IPS-20b (cell line): ENCODE results near the gene LRRC75B.
"Not testable (repeated sequence)": the region's sequence is repeated elsewhere in the genome, so short reads cannot be mapped to it uniquely, and the experiment has no call there.

Experiments
- H3K27ac ChIP-seq: one replicate; pipeline ENCODE4 v1.5.1; 2013; ENCODE audit warnings: low read length
- H3K27me3 ChIP-seq: 2 replicates; pipeline ENCODE4 v1.6.1; 2013; ENCODE audit warnings: mild to moderate bottlenecking, low read length, inconsistent platforms; ENCODE audit not compliant: insufficient read depth
- H3K36me3 ChIP-seq: 2 replicates; pipeline ENCODE4 v1.6.1; 2013; ENCODE audit warnings: low read depth, mild to moderate bottlenecking, inconsistent platforms, low read length, moderate library complexity; ENCODE audit not compliant: insufficient read depth
- H3K4me1 ChIP-seq: 2 replicates; pipeline ENCODE4 v1.6.1; 2013; ENCODE audit warnings: mild to moderate bottlenecking, control low read depth, inconsistent platforms, low read length, moderate library complexity; ENCODE audit not compliant: insufficient read depth
- H3K4me3 ChIP-seq: 2 replicates; pipeline ENCODE4 v1.5.1; 2013; ENCODE audit warnings: mild to moderate bottlenecking, low read length, inconsistent platforms
- H3K9ac ChIP-seq: 2 replicates; pipeline ENCODE4 v1.6.1; 2013; ENCODE audit warnings: low read depth, mild to moderate bottlenecking, inconsistent platforms, low read length, moderate library complexity
- H3K9me3 ChIP-seq: 2 replicates; pipeline ENCODE4 v1.6.1; 2013; ENCODE audit warnings: mild to moderate bottlenecking, low read depth, low read length, inconsistent platforms; ENCODE audit not compliant: insufficient read depth

LRRC75B gene

GRCh38 chr22:24599958-24600715 is 7.3 kb upstream of the LRRC75B start:
- not testable (repeated sequence) for H3K27me3 ChIP-seq, H3K9me3 ChIP-seq, H3K27ac ChIP-seq, H3K36me3 ChIP-seq, H3K9ac ChIP-seq, H3K4me3 ChIP-seq, H3K4me1 ChIP-seq

- no peaks in the 10 kb centered on the region for H3K9me3 ChIP-seq
- no peaks in the 10 kb centered on the region for H3K27me3 ChIP-seq
- no peaks in the 10 kb centered on the region; the same call in 1 of the 2 replicates for H3K4me1 ChIP-seq
- no peak overlapping the region for H3K27ac ChIP-seq
- no peak overlapping the region for H3K9ac ChIP-seq
- H3K4me3 ChIP-seq: no peak overlapping the region
- H3K36me3 ChIP-seq: no peaks in the 10 kb centered on the region
These were observed 6.6 kb upstream of the LRRC75B start for GRCh38 chr22:24599514-24599913.

GRCh38 chr22:24597076-24597475 is 4.2 kb upstream of the LRRC75B start:
- H3K4me3 ChIP-seq, H3K36me3 ChIP-seq, H3K27me3 ChIP-seq, H3K9me3 ChIP-seq, H3K4me1 ChIP-seq, H3K9ac ChIP-seq, H3K27ac ChIP-seq: not testable (repeated sequence)

GRCh38 chr22:24595863-24596262 is 3.0 kb upstream of the LRRC75B start:
- Histone ChIP-seq H3K27ac (no peak overlapping the region), H3K4me3 (no peak overlapping the region), H3K9me3 (no peaks in the 10 kb centered on the region), H3K36me3 (no peaks in the 10 kb centered on the region), H3K27me3 (no peaks in the 10 kb centered on the region), H3K9ac (no peak overlapping the region), H3K4me1 (peaks cover 2% of the 10 kb centered on the region; the same call in 1 of the 2 replicates)

DNA sequence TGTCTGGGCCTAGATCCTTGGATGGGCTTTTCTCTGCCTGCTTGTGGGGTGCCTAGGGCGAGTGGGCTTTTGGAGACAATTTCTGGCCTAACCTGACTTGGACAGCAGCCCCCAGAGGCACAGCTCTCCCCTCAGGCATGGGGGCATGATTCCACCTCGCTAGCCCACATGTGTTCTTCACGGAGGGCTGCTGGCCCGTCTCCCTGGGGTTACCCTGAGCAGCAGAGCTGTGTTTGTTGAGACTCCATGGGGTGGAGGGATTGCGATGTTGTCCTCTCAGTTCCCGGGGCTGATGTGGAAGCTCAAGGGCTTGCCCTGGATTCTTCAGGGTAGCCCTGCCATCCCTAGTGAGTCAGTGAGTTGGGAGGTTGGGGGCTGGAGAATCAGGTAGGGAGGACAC is 2.4 kb upstream of the LRRC75B start:
- Histone ChIP-seq H3K9me3 (no peaks in the 10 kb centered on the region), H3K9ac (peak overlapping the region; percentile 18; the same call in 1 of the 2 replicates), H3K4me3 (no peak overlapping the region), H3K36me3 (no peaks in the 10 kb centered on the region), H3K27me3 (no peaks in the 10 kb centered on the region), H3K4me1 (peaks cover 2% of the 10 kb centered on the region; the same call in 1 of the 2 replicates), H3K27ac (no peak overlapping the region)

- Histone ChIP-seq H3K9me3 (no peaks in the 10 kb centered on the region), H3K4me3 (no peak overlapping the region), H3K4me1 (peaks cover 2% of the 10 kb centered on the region; the same call in 1 of the 2 replicates), H3K27ac (no peak overlapping the region), H3K36me3 (no peaks in the 10 kb centered on the region), H3K9ac (peak overlapping the region; percentile 18; the same call in 1 of the 2 replicates), H3K27me3 (no peaks in the 10 kb centered on the region)
These were observed 1.8 kb upstream of the LRRC75B start for GRCh38 chr22:24594569-24595120.

DNA sequence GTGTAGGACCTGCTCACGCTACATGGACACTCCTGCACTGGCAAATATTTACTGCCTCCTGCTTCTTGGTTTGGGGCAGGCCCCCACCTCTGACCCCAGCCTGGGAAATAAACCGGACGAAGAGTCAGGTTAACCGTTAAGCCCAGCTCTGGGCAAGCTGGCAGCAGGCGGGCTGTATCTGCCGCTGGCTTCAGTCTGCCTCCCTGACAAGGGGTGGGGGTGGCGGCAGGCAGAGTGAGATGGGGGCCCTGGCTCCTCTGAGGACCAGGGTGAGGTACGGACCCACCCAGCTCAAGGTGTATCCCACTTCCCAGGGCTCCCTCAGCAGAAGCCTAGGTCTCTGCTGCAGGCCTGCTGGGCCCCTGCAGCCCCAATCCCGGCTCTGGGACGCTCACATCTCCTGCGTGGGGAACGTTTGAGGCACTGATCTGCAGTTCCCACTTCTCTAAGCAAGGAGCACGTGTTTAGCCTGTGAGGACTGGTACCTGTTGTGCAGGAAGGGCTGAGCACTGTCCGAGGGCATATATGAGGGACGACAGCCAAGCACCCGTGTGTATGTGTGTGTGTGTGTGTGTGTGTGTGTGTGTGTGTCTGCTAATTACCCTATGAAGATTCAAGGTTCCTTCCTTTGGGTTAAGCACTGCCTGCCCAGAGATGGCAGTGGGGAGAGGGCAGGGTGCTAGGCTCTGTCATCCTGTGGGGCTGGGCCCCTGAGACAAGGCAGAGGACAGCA is 1.1 kb upstream of the LRRC75B start:
- no peaks in the 10 kb centered on the region for H3K27me3 ChIP-seq
- no peaks in the 10 kb centered on the region for H3K9me3 ChIP-seq
- no peak overlapping the region for H3K27ac ChIP-seq
- no peaks in the 10 kb centered on the region for H3K36me3 ChIP-seq
- H3K4me3 ChIP-seq: no peak overlapping the region
- peak overlapping the region; percentile 87; the same call in 1 of the 2 replicates for H3K9ac ChIP-seq
- peaks cover 2% of the 10 kb centered on the region; the same call in 1 of the 2 replicates for H3K4me1 ChIP-seq

- Histone ChIP-seq H3K9ac (peak overlapping the region; percentile 87; the same call in 1 of the 2 replicates), H3K4me3 (peak overlapping the region; percentile 72)
- not testable (repeated sequence) for H3K27ac ChIP-seq, H3K4me1 ChIP-seq, H3K36me3 ChIP-seq, H3K9me3 ChIP-seq, H3K27me3 ChIP-seq
These were observed 624 bp upstream of the LRRC75B start for GRCh38 chr22:24593559-24593835.

DNA sequence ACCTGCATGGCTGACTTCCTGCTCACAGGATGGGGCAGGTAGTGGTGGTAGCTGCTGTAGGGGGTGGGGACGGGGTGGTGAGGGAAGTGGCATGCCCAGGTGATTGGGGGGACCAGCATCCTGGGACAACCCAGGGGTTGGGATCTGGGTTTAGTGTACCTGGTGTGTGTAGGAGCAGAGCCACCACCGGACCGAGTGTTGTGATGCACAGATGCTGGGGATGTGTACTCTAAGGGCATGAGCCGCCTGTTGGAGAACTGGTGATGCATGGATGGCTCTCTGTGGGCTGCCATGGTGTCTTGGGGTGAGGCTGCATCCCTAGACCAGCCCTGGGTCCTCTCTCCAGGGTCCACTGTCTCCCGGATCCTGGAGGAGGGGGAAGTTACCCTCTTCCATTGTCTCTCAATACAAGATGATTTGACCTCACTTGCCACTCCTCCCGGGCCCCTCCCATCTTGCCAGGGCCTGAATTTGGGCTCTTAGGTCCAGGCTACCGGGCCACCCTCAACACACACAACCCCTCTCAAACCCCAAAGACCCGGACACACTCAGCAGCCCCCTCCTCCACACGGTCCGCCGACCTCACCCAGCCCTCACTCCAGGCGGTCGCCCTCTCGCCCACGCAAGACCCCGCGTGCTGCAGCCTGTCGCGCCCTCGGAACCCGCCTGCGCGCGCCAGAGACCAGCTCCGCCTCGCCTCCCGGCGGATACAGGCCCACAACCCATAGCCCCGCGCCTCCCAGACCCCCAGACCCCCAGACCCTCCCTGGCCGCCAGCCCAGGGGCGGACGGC is 619 bp downstream of the LRRC75B start:
- H3K9ac ChIP-seq: peak overlapping the region; percentile 73; the same call in 1 of the 2 replicates
- no peaks in the 10 kb centered on the region for H3K27me3 ChIP-seq
- H3K4me3 ChIP-seq: peak overlapping the region; percentile 82
- H3K4me1 ChIP-seq: peaks cover 2% of the 10 kb centered on the region; the same call in 1 of the 2 replicates
- no peaks in the 10 kb centered on the region for H3K9me3 ChIP-seq
- H3K27ac ChIP-seq: no peak overlapping the region
- peaks cover 12% of the 10 kb centered on the region for H3K36me3 ChIP-seq

DNA sequence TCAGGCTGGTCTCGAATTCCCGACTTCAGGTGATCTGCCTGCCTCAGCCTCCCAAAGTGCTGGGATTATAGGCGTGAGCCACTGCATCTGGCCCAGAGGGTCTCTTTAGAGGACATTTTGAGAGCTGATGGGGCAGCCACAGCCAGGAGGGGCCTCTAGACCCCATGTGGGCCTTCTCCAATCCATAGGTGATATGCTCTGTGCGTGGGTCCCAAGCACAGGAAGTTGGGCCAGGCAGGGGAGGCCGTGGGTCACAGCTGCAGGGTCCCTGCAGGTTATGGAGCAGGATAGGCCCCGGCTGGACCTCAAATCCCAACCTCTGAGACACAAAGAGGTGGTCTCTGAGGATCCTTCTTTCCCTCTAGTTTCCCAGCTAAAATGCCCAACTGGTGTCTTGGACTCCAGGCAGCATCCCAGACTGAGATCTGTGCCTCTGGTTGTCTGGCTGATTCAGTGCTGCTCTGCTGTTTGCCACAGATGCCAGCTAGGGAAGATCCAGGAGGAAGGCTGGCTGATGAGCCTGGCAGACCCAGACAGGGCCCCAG is 1.5 kb downstream of the LRRC75B start:
- H3K27ac ChIP-seq: no peak overlapping the region
- peaks cover 13% of the 10 kb centered on the region for H3K36me3 ChIP-seq
- H3K27me3 ChIP-seq: no peaks in the 10 kb centered on the region
- peaks cover 2% of the 10 kb centered on the region; the same call in 1 of the 2 replicates for H3K4me1 ChIP-seq
- no peak overlapping the region for H3K9ac ChIP-seq
- H3K4me3 ChIP-seq: no peak overlapping the region
- no peaks in the 10 kb centered on the region for H3K9me3 ChIP-seq

DNA sequence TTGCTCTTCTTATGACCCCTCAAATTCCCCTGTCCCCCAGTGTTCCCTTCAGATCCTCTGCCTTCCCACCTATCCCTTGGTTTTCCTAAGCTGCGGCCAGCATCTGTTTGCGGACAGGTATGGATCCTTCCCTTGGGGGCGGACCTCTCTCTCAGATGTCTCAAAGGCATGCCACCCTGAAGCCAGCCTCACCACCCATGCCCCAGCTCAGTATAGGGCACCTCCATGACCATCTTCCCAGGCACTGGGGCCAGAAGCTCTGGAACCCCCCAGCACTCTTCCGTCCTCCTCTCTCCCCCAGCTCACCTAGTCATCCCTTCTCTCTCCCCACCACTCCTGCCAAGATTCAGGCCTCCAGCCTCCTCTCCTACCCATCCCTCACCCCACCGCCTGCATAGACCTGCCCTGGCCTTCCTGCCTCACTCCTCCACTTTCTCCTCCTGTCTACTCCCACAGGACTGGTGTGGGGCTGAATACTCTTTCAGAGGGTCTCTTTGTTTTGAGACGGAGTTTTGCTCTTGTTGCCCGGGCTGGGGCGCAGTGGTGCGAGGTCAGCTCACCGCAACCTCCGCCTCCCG is 2.2 kb downstream of the LRRC75B start:
- H3K4me3 ChIP-seq: no peak overlapping the region
- peaks cover 2% of the 10 kb centered on the region; the same call in 1 of the 2 replicates for H3K4me1 ChIP-seq
- H3K36me3 ChIP-seq: peaks cover 13% of the 10 kb centered on the region
- no peaks in the 10 kb centered on the region for H3K27me3 ChIP-seq
- H3K9ac ChIP-seq: no peak overlapping the region
- H3K9me3 ChIP-seq: no peaks in the 10 kb centered on the region
- no peak overlapping the region for H3K27ac ChIP-seq
